Mucosa of rectum (tissue), 2 donors: Measurements from ENCODE around the gene CCDC185.

ENCODE experiments used
- H3K27ac ChIP-seq, 2 donors: one replicate each; pipeline ENCODE4 v1.7.0; 2013; ENCODE audit warnings: inconsistent platforms in 2 of 2, low read depth in 2 of 2, low read length in 2 of 2
- H3K27me3 ChIP-seq, 2 donors: one replicate each; pipeline ENCODE4 v1.7.0; 2013; ENCODE audit warnings: low read length in 2 of 2; ENCODE audit not compliant: control insufficient read depth in 2 of 2, insufficient read depth in 2 of 2
- H3K36me3 ChIP-seq, 2 donors: one replicate each; pipeline ENCODE4 v1.7.0; 2013; ENCODE audit warnings: low read length in 2 of 2; ENCODE audit not compliant: control insufficient read depth in 2 of 2, insufficient read depth in 2 of 2
- H3K4me1 ChIP-seq, 2 donors: one replicate each; pipeline ENCODE4 v1.7.0; 2013; ENCODE audit warnings: low read length in 2 of 2, mild to moderate bottlenecking in 1 of 2; ENCODE audit not compliant: control insufficient read depth in 2 of 2, insufficient read depth in 2 of 2
- H3K4me3 ChIP-seq, 2 donors: one replicate each; pipeline ENCODE4 v1.7.0; 2013; ENCODE audit warnings: low read length in 2 of 2
- H3K9ac ChIP-seq, 2 donors: one replicate each; pipeline ENCODE4 v1.7.0; 2013; ENCODE audit warnings: low read length in 2 of 2, low read depth in 1 of 2, mild to moderate bottlenecking in 1 of 2
- H3K9me3 ChIP-seq, 2 donors: one replicate each; pipeline ENCODE4 v1.7.0; 2013; ENCODE audit warnings: low read length in 2 of 2; ENCODE audit not compliant: control insufficient read depth in 2 of 2
- donor health status: healthy.
- donor health status: Normal muscosa, but diverticular disease.

Gene CCDC185

DNA sequence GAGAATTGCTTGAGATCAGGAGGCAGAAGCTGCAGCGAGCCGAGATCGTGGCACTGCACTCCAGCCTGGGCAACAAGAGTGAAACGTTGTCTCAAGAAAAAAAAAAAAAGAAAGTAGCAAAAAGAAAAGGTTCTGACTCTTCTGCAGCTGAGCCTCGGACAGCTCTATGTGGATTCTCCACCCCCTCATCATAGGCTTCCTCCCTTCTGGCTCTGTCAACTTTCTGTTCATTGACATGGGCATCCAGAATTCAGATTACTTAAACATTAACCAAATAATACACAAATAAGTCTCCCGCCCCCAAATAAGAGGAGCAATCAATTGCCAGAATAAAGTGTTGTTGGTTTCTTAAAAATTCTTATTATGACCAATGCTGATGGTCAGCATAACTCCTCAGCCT is 39.3 kb upstream of the CCDC185 start:
- Histone ChIP-seq H3K27ac (no peak overlapping the region), H3K9me3 (no peaks in the 10 kb centered on the region), H3K4me1 (no peaks in the 10 kb centered on the region), H3K9ac (no peak overlapping the region), H3K27me3 (peaks cover 6 to 7% of the 10 kb centered on the region in 2 donors), H3K36me3 (no peaks in the 10 kb centered on the region), H3K4me3 (no peak overlapping the region)

DNA sequence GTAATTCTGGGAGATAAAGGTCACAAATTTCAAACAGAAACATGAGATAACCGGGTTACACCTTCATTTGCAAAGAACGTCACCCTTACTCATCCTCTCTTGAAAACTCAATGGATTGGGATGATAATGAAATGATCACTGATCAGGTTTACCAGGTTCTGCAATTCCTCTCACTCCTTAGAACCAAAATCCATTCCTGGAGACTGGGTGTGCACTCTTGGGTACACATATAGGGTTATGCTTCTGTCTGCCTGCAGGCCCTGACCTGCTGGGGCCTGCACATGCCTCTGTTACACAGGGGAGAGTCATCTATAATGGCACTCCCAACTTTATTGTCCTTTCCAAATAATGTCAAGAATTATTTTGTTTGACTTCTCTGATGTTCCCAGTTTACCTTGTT is 37.5 kb upstream of the CCDC185 start:
- H3K27ac ChIP-seq, result no peak overlapping the region
- no peaks in the 10 kb centered on the region for H3K36me3 ChIP-seq
- no peak overlapping the region for H3K4me3 ChIP-seq
- peaks cover 6 to 7% of the 10 kb centered on the region in 2 donors for H3K27me3 ChIP-seq
- H3K9ac ChIP-seq, result no peak overlapping the region
- no peaks in the 10 kb centered on the region for H3K9me3 ChIP-seq
- no peaks in the 10 kb centered on the region for H3K4me1 ChIP-seq

DNA sequence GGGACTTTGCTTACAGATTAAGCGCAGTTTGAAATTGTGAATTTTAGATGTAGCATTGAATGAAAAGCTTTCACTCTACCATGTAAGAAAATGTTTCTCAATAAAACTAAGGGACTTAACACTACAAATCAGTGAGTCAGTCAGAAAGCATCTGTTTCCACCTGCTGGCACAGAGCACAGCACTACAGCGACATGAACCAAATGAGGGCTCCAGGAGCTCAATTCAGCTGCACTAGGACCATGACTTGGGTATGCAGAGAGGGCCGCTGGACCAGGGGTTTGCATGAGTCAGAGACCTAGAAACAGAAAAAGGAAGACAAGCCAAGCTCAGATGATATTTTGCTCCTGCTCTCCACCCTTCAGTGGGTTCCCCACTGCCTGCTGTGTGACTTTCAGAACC is 34.4 kb upstream of the CCDC185 start:
- Histone ChIP-seq H3K36me3 (no peaks in the 10 kb centered on the region), H3K27me3 (peaks cover 11 to 19% of the 10 kb centered on the region in 2 donors), H3K27ac (no peak overlapping the region), H3K4me1 (peaks cover 0 to 3% of the 10 kb centered on the region in 2 donors), H3K9ac (no peak overlapping the region), H3K4me3 (no peak overlapping the region), H3K9me3 (no peaks in the 10 kb centered on the region)

DNA sequence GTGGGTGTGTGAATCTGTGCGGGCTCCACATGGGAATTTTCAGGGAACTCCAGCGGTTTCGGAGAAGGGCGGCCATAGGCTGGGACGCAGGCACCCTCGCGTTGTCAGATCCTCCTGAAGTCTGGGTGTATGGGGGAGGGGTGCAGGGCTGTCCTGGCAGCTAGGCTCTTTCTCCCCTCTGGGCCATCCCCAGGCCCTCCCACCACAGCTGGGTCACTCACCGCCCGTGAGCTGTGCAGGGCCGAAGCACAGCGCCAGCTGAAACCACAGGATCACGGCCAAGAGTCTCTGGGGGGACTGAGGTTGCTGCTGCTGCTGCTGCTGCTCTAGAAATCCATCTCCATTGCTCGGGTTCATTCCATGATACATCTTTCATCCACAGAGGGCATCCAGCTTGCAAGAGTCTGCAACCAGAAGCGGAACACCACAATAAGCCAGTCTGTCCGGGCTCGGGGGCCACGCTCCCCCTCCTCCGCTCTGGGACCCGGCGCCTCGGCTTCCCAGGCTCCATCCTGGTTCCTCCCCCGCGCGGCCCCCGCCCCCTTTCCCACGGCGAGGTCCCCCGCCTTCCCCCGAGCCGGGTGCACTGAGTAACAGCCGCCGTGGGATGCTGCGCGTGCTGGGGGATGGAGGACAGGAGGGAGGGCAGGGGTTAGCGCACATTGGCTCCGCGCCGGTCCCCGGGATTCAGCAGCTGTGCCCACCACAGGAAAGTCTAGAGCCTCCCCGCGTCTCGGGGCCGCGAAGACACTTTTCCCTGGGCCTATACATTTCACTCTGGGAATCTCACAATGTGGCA is 30.0 kb upstream of the CCDC185 start:
- H3K4me1 ChIP-seq, result peaks cover 0 to 6% of the 10 kb centered on the region in 2 donors
- H3K9ac ChIP-seq, result peak overlapping the region in 1 of 2 donors; percentile 28
- no peaks in the 10 kb centered on the region for H3K36me3 ChIP-seq
- no peak overlapping the region for H3K27ac ChIP-seq
- H3K27me3 ChIP-seq, result peaks cover 24 to 32% of the 10 kb centered on the region in 2 donors
- no peaks in the 10 kb centered on the region for H3K9me3 ChIP-seq
- peak overlapping the region in 1 of 2 donors; percentile 65 for H3K4me3 ChIP-seq

DNA sequence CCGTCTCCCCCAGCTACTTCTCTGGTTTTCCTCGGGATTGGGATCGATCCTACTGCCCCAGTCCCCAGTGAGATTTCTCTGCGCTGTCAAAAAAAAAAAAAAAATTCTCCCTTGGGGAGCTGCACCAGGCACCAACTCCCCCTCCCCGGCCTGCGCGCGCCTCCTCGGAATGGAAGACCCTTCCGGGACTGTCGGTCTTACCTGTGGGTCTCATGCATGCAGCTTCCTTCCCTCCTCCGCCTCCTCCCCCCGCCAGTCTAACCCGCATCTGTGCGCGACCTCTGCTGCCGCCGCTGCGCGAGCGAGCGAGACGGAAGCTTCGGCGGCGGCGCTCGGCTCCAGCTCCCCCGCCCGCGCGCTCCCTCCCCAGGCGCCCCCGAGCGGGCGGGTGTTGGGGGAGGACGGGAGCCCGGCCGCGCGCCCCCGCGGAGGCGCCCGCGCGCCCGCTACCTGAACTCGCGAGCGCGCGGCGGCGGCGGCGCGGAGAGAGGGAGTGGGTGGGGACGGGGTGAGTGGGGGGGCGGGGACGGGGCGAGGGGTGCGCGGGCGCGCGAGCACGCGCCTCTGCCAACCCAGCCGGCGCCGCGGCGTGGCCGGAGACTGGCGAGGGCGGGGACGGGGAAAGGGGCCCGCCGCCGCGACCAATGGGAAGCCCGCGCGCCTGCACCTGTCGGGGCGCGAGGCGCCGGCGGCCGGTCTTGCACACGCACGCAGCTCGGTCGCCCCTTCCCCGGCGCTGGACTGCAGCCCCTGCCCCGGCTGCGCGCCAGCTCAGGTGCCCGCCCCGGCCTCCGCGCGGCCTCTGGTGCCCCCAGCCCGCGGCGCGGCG is 29.1 kb upstream of the CCDC185 start, which contains the start of gene SUSD4:
SUSD4 (minus strand) TSS at position 321 of the 829 bp plus-strand sequence. CDS start 751 bp downstream, outside the sequence.
- Histone ChIP-seq H3K4me1 (peaks cover 0 to 6% of the 10 kb centered on the region in 2 donors), H3K9ac (peak within 1 kb of the TSS in 1 of 2 donors; percentile 28), H3K36me3 (no peaks in the 10 kb centered on the region), H3K27ac (no peak within 1 kb of the TSS), H3K4me3 (peak within 1 kb of the TSS; percentile 52 to 65), H3K27me3 (peaks cover 24 to 32% of the 10 kb centered on the region in 2 donors), H3K9me3 (no peaks in the 10 kb centered on the region)

DNA sequence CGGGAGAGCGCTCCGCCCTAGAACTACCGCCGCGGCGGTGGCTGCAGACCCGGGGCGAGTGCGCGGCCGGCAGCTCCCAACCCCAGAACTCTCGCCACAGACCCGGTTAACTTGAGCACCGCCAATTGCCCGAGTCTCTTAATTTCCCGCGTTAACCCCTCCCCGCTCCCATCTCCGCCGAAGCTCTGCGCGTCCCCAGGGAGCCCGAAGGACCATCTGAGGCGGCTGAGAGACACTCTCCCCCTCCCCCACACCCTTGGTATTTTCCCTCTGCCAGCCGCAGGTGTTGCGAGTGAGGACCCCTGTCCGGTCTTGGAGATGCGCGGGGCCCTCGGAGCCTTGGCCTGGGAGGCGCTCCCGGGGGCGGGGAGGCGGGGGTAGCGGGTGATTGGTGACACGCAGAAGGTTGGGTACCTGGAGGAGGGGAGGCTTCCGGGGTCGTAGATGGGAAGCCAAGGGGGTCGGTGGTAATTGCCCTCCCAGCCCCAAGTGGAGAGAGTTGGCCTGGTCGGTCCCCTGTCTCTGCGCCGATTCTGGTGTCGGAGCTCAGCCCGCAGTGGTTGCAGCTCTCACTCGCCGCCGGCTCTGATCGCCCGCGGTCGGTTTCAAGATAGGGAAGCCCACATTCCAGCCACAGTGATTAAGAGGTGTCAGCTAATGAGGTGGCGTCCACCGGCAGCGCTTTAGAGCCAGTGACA is 28.4 kb upstream of the CCDC185 start:
- no peak overlapping the region for H3K27ac ChIP-seq
- H3K4me3 ChIP-seq, result peak overlapping the region; percentile 31 to 52
- no peaks in the 10 kb centered on the region for H3K9me3 ChIP-seq
- no peak overlapping the region for H3K9ac ChIP-seq
- H3K27me3 ChIP-seq, result peaks cover 24 to 32% of the 10 kb centered on the region in 2 donors
- H3K36me3 ChIP-seq, result no peaks in the 10 kb centered on the region
- peaks cover 0 to 6% of the 10 kb centered on the region in 2 donors for H3K4me1 ChIP-seq

DNA sequence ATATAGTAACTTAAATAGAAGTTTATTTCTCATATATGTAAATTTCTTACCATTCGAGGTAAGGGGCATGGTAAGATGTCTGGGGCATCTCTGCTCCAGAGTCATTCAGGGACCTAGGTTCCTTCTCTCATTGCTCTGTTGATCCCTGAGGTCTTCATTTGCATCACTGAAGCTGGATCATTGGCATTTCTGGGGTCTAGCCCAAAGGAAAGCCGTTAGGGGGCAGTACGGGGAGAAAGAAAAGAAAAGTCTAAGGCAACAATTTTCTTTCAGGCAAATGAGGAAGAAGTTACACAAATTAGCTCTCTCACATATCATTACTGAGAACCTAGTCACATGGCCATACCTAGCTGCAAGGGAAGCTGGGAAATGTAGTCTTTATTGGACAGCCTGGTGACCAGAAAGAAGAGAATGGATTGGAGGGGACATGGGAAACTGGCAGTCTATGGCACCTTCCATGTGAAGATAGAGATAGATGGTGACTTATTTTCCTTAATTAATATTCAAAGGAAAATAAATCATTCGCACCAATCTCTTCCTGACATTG is 19.1 kb upstream of the CCDC185 start:
- H3K9me3 ChIP-seq, result peaks cover 0 to 4% of the 10 kb centered on the region in 2 donors

DNA sequence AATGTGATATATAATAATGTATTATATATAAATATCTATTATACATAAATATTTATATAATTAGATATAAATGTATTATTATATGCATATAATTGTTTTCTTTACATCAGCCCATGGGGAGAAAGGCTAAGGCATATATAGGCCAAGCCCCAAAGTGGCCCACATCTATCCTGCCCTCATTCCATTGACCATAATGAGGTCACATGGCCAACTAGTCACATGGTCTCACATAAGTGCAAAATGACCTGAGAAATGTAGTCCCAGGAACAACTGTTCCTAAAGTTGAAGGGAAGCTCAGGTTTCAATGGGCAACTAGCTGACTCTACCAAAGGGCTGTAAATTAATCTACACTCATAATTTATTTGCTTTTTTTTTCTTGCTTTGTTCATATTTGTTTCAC is 14.5 kb upstream of the CCDC185 start:
- Histone ChIP-seq H3K36me3 (no peaks in the 10 kb centered on the region), H3K4me1 (no peaks in the 10 kb centered on the region), H3K9ac (no peak overlapping the region), H3K9me3 (peaks cover 0 to 4% of the 10 kb centered on the region in 2 donors), H3K4me3 (no peak overlapping the region), H3K27ac (no peak overlapping the region), H3K27me3 (no peaks in the 10 kb centered on the region)

More for the DNA sequence above, 19.1 kb upstream of the CCDC185 start:
- Histone ChIP-seq H3K4me1 (no peaks in the 10 kb centered on the region), H3K4me3 (no peak overlapping the region), H3K9ac (no peak overlapping the region), H3K36me3 (no peaks in the 10 kb centered on the region), H3K27me3 (no peaks in the 10 kb centered on the region), H3K27ac (no peak overlapping the region)

DNA sequence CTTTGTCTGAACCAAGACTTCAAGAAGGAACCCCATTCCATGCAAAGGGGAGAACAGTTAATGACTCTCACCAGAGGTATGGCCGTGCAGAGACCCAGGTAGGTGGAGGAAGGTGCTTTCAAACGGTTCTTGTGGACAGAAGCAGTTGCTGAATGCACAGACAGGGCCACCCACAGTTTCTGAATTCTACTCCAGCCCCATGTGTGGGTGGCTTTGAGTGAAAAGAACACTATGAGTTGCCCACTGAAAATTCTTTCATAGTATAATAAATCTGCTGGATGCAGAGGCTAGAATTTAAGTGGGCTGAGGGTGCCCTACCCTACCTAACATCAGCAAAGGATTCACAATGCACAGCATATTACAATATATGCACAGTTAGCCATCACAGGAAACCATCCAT is 7.2 kb upstream of the CCDC185 start:
- Histone ChIP-seq H3K9me3 (no peaks in the 10 kb centered on the region), H3K27me3 (peaks cover 0 to 3% of the 10 kb centered on the region in 2 donors), H3K4me1 (no peaks in the 10 kb centered on the region), H3K4me3 (no peak overlapping the region), H3K9ac (no peak overlapping the region), H3K27ac (no peak overlapping the region), H3K36me3 (no peaks in the 10 kb centered on the region)
